Measurements from ENCODE around the gene CABP1.
A peak's percentile ranks its signal among the peaks of the same experiment; 100 is the strongest.

The CABP1 gene

DNA sequence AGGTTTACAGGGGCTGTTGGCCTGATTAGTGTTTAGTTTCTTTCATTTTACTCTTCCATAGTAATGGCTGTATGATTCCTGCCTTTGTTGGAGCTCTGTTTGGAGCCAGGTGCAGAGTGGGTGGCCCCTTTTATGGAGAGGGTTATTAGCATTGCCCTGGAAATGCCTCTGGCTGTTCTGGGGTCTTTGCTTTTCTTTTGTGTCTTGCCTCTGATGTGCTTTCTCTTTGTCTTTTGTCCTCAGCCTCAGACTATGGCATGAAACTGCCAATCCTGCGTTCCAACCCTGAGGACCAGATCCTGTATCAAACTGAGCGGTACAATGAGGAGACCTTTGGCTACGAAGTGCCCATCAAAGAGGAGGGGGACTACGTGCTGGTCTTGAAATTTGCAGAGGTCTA lies 53.4 kb downstream of the CABP1 start:
- ATAC-seq: no peak
- no peak for DNase-seq

GRCh38 chr12:120696626-120697025 lies 56.2 kb downstream of the CABP1 start:
- DNase-seq (no peak), ATAC-seq (no peak)

- ATAC-seq (no peak), DNase-seq (no peak)
Measured at GRCh38 chr12:120697344-120697743, 56.9 kb downstream of the CABP1 start.

DNA sequence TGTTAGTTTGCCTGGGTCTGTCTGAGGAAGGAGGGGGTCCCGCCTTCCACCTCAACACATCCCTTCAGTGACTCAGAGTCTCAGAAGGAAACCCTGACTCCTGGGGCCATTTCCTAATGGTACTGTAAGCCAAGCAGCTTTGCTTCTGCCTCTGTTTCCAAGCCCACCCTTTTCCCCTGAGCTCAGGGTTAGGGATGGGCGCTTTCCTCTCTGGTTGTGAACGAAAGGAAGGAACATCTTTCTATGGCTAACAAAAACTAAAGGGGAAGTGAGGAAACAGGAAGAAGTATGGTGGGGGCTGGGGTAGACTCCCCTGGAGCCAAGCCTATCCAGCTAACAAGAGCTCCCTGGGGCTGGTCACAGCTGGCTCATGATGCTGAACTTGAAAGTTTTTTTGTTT lies 58.2 kb downstream of the CABP1 start:
- DNase-seq: no peak
- no peak for ATAC-seq

DNA sequence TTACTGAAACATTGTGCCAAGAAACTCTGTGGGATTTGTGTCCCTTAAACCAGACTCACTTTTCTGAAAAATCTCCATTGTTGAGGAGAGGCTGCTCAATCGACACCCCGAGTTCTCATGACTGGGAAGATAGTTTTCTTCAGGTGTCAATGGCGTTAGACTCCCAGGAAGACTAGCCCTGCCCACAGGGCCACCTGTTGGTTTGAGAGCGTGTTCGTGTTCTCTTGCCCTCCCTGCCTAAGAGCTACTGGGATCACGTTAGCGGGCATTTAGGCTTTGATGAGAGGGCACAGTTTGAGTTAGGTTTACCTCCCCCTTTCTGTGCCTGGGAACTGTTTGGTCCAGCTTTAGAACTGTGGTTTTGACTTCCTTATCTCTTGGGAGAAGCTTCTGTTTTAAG lies 59.1 kb downstream of the CABP1 start:
- ATAC-seq (no peak), DNase-seq (no peak)

DNA sequence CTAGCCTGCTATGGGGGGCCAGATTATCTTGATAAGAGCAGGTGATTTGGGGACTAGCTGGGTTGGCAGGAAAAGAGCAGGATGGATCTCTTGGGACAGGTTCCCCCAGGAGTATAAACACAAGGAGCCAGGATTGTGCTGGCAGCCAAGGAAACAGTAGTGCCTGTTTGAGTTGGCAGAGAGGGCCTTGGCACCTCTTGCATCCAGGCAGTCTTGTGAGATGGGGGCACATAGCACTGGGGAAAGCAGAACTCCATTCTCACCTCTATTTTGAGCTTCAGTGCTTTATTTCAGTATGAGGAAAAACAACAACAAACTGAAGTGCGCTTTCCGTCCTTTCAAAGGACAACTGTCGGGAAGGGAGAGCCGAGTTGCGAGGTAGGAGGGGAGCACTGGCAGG lies 60.5 kb downstream of the CABP1 start:
- no peak for ATAC-seq
- DNase-seq: no peak

DNA sequence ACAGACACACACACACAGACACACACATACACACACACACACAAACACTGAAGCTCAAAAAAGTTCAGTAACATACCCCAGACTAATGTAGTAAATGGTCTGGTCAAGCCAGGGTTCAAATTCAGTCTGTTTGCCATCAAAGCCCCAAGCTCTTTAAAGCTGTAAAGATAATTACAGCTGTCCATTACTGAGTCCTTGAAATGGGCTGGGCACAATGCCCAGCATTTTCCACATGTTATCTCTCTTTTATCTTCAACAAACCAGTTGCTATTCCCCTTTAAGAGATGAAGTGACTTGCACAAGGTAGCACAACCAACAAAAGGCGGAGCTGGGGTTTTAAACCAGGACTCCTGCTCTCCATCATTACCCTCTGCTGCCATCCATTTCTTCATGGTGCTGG lies 62.2 kb downstream of the CABP1 start:
- DNase-seq: no peak
- no peak for ATAC-seq

GRCh38 chr12:120703311-120703942 lies 63.0 kb downstream of the CABP1 start:
- ATAC-seq (no peak), DNase-seq (no peak)

DNA sequence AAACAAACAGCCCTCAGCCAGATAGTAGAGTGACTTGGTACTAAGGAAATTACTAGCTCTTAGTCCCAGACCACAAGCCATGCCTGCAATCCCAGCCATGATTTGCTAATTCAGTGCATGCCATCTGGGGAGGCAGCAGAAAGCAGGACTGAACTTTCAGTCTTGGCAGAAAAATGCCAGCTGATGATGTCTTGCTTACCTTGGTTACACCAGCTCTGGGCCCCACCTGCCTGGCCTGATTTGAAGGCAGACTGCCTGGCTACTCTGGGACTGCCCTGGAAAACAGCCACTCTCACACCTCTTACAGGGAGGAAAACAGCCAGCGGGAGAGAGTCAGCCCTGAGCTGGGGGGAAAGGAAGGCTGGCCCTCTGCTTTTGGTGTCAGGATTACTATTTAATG lies 65.2 kb downstream of the CABP1 start:
- ATAC-seq (no peak), DNase-seq (no peak)

GRCh38 chr12:120706029-120706428 lies 65.6 kb downstream of the CABP1 start:
- DNase-seq: no peak
- no peak for ATAC-seq

- no peak for ATAC-seq
- DNase-seq: no peak
Measured at GRCh38 chr12:120708651-120709050, 68.2 kb downstream of the CABP1 start.

DNA sequence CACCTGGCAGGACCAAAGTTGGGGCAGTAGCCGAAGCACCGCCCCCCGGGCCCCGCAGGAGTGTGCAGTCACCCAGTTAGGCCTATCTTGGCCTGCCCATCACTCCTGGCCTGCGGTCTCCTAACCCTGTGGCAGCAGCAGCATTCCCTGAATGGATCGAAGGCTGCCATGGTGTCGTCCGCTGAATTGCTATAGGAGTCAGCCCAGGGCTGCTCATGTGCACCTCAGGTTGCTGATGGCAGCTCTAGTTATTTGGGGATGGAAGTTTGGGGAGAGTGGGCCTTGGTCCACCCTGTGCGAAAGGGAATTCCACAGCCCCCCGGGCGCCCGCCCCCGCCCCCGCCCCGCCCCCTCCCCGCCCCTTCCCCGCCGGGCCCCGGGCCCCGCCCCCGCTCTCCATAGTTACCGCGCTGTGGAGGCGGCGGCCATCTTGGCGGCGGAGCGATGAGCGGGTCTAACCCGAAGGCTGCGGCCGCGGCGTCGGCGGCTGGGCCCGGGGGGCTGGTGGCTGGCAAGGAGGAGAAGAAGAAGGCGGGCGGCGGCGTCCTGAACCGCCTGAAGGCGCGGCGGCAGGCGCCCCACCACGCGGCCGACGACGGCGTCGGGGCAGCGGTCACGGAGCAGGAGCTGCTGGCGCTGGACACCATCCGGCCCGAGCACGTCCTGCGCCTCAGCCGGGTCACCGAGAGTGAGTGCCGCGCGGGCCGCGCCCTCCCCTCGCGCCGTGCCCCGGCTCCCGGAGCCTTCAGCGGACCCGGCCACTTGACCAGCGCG lies 69.8 kb downstream of the CABP1 start, which contains the start of gene UNC119B:
Gene UNC119B, plus strand, starts transcription at position 428 of the 774 bp plus-strand sequence. Its CDS starts 17 bp downstream, at position 445.
- peak; percentile 82 for ATAC-seq
- peak; percentile 82 for DNase-seq

DNA sequence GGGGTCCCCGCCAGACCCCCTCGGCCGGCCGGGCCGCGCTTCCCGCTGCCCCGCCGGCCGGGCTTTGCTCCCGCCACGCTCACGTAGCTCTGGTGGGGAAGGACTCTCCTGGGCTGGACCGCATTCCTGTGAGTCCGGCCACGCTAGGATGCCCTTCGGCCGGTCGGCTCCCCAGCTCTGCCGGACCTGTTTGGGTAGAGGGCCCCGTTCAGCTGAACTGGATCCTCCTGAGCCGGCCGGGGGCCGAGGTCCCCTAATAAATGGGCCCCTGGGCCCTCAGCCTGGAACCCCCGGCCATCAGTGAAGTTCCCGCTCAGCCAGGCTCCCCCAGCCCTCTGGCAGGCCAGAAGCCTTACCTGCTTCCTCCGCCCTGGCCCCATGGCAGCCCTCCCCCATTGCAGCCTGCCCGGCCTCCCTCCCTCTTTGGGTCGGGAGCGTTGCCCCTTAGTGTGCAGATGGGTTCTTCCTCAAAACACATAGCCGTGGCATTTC lies 70.4 kb downstream of the CABP1 start:
- peak; percentile 52 for DNase-seq
- peak; percentile 34 for ATAC-seq

DNA sequence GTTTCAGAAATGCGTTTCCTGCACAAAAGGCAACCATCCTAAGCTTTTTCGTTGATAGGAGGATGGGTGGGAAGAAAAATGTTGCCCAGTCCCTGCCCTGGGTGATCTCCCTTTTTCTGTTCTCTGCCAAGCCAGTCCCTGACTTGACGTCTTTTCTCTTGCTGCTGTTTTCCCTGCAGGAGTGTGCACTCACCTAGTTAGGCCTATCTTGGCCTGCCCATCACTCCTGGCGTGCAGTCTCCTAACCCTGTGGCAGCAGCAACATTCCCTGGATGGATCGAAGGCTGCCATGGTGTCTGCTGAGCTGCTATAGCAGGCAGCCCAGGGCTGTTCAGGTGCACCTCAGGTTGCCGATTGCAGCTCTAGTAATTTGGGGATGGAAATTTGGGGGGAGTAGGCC lies 71.0 kb downstream of the CABP1 start:
- DNase-seq (no peak), ATAC-seq (no peak)

DNA sequence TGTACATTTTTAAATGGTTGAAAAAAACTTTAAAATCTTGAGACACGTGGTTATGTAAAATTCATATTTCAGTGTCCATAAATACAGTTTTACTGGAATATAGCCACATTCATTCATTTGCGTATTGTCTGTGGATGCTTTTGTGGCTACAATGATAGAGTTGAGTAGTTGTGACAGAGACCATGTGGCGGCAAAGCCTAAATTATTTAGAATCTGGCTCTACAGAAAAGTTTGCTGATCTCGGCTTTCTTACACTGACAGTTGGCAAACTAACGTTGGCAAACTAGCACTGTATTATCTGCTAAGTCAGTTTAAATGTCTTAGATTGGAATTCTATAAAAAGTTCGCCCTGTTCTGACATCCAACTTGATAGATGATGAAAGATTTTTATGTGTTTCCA lies 72.2 kb downstream of the CABP1 start:
- DNase-seq: no peak
- ATAC-seq: no peak

DNA sequence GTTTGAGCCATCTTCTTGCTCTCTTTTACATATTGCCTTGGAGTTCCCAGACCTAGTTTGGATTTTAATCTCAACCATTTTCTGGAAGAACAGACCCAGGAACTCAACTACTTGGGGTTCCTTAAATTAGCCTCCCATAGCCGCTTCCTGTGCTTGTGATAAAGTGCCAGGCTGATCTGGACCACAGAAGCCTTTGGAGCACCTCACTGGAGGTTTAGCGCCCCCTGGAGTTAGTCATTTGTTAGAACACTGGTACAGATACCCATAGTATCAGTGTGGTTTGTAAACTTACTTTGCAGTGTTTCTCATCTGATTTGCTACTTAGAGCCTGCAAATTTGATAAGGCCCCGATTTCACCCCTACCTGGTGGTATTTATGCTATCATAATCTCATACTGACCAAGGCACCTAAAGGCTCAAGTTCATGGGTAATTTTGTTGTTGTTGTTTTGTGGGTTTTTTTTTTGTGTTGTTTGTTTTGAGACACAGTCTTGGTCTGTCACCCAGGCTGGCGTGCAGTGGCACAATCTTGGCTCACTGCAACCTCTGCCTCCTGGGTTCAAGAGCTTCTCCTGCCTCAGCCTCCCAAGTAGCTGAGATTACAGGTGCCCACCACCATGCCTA lies 73.5 kb downstream of the CABP1 start:
- peak; percentile 75 for DNase-seq
- peak; percentile 69 for ATAC-seq

All from stimulated activated naive CD8-positive, alpha-beta T cell treated with anti-CD3 and anti-CD28 coated beads, Interleukin-15, Interleukin-2, amounts not matched to agents 100 U/mL and 50 U/mL, for 24 hours (primary cell).